ENCODE data around the gene ZNF217. TPM values are rescaled to one million over a fixed set of nuclear protein-coding genes. Genes with fewer than 3 reads are reported as not detected.
A peak's percentile ranks its signal among the peaks of the same experiment; 100 is the strongest.

Gene ZNF217
- total and polyA plus RNA-seq, 9 of the 15 experiments (the other 6 are each of a cell fraction or from before 2014, with no cell fraction given): 3.0 to 41.8 (median 16.8) TPM

- Histone ChIP-seq H3K4me1 (replicated peaks in 1 of 2; ENCODE audit: control insufficient read depth in 2 of 2, insufficient read depth in 2 of 2, low read length in 2 of 2) (peaks cover 21 to 26% of the 10 kb centered on the region in 2 experiments; a peak in 4 of 5 replicates), H4K20me1 (replicated peaks; ENCODE audit: control insufficient read depth, insufficient read depth, low read length) (no peaks in the 10 kb centered on the region), H3K27me3 (ENCODE audit: control insufficient read depth in 2 of 2, insufficient read depth in 2 of 2, low read length in 2 of 2) (no peaks in the 10 kb centered on the region), H3K36me3 (ENCODE audit: control insufficient read depth, insufficient read depth, low read length) (no peaks in the 10 kb centered on the region), H2AFZ (ENCODE audit: low read depth, low read length) (0 out of 2 replicates have a peak overlapping the region, but pooled peaks have one; percentile 37), H3K9me1 (ENCODE audit: control insufficient read depth, insufficient read depth, low read length) (no peaks in the 10 kb centered on the region), H3K79me2 (ENCODE audit: control insufficient read depth, insufficient read depth, low read length) (no peaks in the 10 kb centered on the region), H3K4me3 (no peak overlapping the region), H3K9ac (ENCODE audit: insufficient read depth in 1 of 2, low read depth in 2 of 2, low read length in 2 of 2) (no peak overlapping the region), H3K4me2 (ENCODE audit: insufficient read depth, low read length) (no peak overlapping the region), H3K9me3 (replicated peaks; ENCODE audit: control insufficient read depth, insufficient read depth, low read depth, low read length) (no peaks in the 10 kb centered on the region), H3K27ac (ENCODE audit: extremely low read depth, low read depth, low read length) (no peak overlapping the region)
- FAIRE-seq: no peak
- intact Hi-C loops (cut with micrococcal nuclease) (no loop called here), in situ Hi-C loops (cut with MboI) (no loop called here)
- no peak for DNase-seq (ENCODE audit: extremely low read depth in 1 of 4, low spot score in 3 of 4)
- no TSS peak for BruUV-seq (replicated peaks)
- CTCF ChIA-PET (ENCODE audit: low intra/inter-chr PET ratio): no interaction called here
- no peak for ATAC-seq
- POLR2A ChIA-PET: interaction anchor here (5.5 kb wide), 1 partner anchor 14 kb away, joined by 60 read pairs; no protein-coding TSS in a partner anchor
- WGBS (ENCODE audit: insufficient coverage, low coverage, missing lambda C conversion rate): 76% methylated on average over 5 of the region's 9 CpGs
- TF ChIP-seq BACH1 (tag; IDR thresholded peaks at IDR 0.05): peak; percentile 45; the same call in 1 of the 2 replicates
- TF ChIP-seq MGA (IDR thresholded peaks at IDR 0.05): no peak
- TF ChIP-seq MYC (IDR thresholded peaks at IDR 0.05; ENCODE audit: low read depth, low read length): no peak
- TF ChIP-seq MYC (CRISPR knock-in tag; IDR thresholded peaks at IDR 0.05; ENCODE audit: borderline replicate concordance, low read depth): no peak
- TF ChIP-seq ELK3 (CRISPR knock-in tag; IDR thresholded peaks at IDR 0.05): no peak
- TF ChIP-seq ZNF311 (CRISPR knock-in tag; IDR thresholded peaks at IDR 0.05): no peak
These were observed 31.9 kb upstream of the ZNF217 start for GRCh38 chr20:53625311-53626129.
